Tibial nerve (tissue), 4 donors: Measurements from ENCODE around the gene MAST2.

Experiments used
- CTCF ChIP-seq, 5 experiments: fragments of 200-600 bp in 3 of 5; fragments of 450-650 bp in 2 of 5; sonication (generic) in 3 of 5; IDR thresholded peaks; one replicate each; pipeline ENCODE4 v1.5.1; 2016 to 2019; ENCODE audit warnings: antibody characterized with exemption in 5 of 5, mild to moderate bottlenecking in 3 of 5, moderate library complexity in 2 of 5
- EP300 ChIP-seq, 2 donors: sonication (generic); formaldehyde crosslinking; IDR thresholded peaks; one replicate each; pipeline ENCODE4 v1.6.1; 2017; ENCODE audit warnings: antibody characterized with exemption in 2 of 2, mild to moderate bottlenecking in 1 of 2

- TF ChIP-seq CTCF (IDR thresholded peaks at IDR 0.05): no peak
- peak in 1 of 2 donors; percentile 59 for TF ChIP-seq EP300 (IDR thresholded peaks at IDR 0.05)
Measured at GRCh38 chr1:45802343-45803298, 791 bp upstream of the MAST2 start.
